ENCODE measurements around the gene MYO9B. TPM values are rescaled to one million over a fixed set of nuclear protein-coding genes. Genes with fewer than 3 reads are reported as not detected.
A peak's percentile ranks its signal among the peaks of the same experiment; 100 is the strongest.

Gene MYO9B
- total RNA-seq, 6 experiments from 2014 or later = 25.4 to 38.7 (median 36.0) TPM

DNA sequence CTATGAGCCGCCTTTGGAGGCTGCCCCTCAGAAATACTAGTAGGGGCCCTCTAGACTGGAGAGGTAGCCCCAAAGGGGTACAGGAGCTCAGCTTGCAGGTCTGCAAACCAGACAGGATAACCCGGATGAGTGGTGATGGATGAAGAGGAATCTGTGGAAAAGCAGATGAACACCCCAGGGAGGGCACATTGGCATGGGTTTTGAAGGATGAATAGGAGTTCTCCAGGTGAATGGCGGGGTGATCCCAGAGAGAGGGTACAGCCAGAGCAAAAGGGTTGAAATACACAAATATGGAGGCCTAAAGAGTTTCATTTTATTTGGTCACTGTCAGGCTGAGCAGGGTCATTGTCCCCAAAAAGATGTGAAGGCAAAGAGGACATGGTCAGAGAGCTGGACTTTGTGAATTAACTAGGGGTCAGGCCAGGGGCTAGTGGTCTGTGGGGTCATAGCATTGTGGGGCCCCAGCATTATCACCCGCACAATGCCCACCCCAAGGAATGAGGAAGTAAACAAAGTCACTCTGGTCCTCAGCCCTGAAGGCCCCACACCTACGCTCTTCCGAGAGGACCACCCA lies 165.3 kb downstream of the MYO9B start:
- TF ChIP-seq, protein P1, sequence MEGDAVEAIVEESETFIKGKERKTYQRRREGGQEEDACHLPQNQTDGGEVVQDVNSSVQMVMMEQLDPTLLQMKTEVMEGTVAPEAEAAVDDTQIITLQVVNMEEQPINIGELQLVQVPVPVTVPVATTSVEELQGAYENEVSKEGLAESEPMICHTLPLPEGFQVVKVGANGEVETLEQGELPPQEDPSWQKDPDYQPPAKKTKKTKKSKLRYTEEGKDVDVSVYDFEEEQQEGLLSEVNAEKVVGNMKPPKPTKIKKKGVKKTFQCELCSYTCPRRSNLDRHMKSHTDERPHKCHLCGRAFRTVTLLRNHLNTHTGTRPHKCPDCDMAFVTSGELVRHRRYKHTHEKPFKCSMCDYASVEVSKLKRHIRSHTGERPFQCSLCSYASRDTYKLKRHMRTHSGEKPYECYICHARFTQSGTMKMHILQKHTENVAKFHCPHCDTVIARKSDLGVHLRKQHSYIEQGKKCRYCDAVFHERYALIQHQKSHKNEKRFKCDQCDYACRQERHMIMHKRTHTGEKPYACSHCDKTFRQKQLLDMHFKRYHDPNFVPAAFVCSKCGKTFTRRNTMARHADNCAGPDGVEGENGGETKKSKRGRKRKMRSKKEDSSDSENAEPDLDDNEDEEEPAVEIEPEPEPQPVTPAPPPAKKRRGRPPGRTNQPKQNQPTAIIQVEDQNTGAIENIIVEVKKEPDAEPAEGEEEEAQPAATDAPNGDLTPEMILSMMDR (IDR thresholded peaks at IDR 0.05) = no peak
- no peak for TF ChIP-seq POLR2A (IDR thresholded peaks at IDR 0.05)
- peak overlapping the region in 1 of 3 donors; percentile 81 for H3K27ac ChIP-seq
- no peak for ATAC-seq
- no peaks in the 10 kb centered on the region for H3K27me3 ChIP-seq
- WGBS (ENCODE audit: insufficient coverage, low coverage, low lambda C conversion rate, missing lambda C conversion rate) = 40% methylated on average over 2 of the region's 6 CpGs
- H3K4me3 ChIP-seq = peak overlapping the region in 2 of 3 donors; percentile 31 to 96
- peaks cover 0 to 62% (median 22%) of the 10 kb centered on the region in 4 donors for H3K4me1 ChIP-seq
- H3K36me3 ChIP-seq = peaks cover 0 to 8% (median 2%) of the 10 kb centered on the region in 4 donors
- H3K9me3 ChIP-seq = no peaks in the 10 kb centered on the region
- no peak for DNase-seq
- intact Hi-C loops (cut with DNase I) = no loop called here

DNA sequence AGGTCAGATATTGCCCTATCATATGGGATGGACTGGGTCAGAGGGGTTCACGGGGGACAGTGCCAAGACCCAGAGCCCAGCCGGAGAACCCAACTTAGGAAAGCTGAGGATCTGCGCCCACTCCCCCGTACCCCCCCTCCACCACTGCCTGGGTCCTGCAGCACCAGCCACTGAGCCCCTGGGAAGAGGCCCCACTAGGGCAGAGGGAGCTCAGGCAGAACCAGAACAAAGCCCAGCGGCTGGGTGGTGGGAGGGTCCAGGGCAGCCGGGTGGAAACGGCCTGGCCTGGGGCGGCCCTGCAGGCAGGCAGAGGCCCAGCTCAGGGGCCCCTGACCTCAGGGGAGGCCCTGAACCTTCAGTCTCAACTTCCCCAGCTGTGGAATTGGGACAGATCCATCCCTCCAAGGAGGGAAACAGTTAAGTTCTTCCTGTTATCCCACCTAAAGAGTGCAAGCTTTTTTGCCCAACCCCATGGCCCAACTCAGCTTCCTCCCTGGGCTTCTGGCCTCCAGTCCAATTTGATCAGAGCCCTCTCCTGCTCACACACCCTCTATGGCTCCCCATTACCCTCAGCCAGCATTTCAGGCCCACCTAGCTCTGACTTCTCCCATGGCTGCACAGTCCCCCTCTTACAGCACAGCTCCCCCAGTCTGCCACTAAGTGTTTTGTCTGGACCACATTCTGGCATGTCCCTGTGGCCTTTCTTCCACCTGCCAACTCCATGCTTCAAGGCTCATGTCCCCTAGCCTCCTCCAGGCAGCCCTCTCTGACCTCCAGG lies 167.0 kb downstream of the MYO9B start:
- no peak for TF ChIP-seq POLR2A (IDR thresholded peaks at IDR 0.05)
- TF ChIP-seq, protein P1 (IDR thresholded peaks at IDR 0.05) = no peak
- Histone ChIP-seq H3K9me3 (no peaks in the 10 kb centered on the region), H3K27me3 (no peaks in the 10 kb centered on the region), H3K4me3 (peak overlapping the region; percentile 83 to 97 (median 96)), H3K27ac (peak overlapping the region in 2 of 3 donors; percentile 37 to 81), H3K36me3 (peaks cover 0 to 7% (median 2%) of the 10 kb centered on the region in 4 donors), H3K4me1 (peaks cover 0 to 61% (median 27%) of the 10 kb centered on the region in 4 donors)
- ATAC-seq (no peak), DNase-seq (no peak)
- intact Hi-C loops (cut with DNase I) = no loop called here
- WGBS (ENCODE audit: insufficient coverage, low coverage, low lambda C conversion rate, missing lambda C conversion rate) = 40% methylated on average over 2 of the region's 8 CpGs

DNA sequence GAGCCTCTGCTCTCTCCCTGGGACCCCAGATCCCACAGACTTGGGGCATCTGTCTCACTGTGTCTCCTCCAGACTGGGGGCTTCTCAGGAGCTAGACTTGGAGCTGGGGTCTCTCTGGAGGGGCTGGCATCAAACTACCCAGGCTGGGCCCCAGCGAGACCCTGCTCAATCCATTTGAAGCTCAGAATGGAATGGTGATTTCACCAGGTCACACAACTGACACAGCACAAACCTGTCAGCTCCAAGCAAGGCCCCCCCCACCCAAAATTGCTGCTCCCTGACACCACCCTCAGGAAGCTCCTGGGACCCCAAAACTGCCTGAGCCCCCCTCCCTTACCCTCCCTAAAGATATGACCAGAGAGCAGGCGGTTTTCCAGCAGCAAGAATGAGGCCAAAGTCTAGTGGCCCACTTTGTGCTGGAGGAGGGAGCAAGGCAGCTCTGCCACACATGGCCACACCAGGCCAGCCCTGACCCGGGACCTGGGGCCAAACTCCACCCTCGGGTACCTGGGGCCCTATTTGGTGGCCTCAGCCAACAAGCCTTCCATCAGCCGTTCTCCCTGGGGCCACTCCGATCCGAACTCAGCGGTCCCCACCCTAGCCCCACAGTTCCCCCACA lies 167.7 kb downstream of the MYO9B start:
- Histone ChIP-seq H3K4me1 (peaks cover 0 to 61% (median 26%) of the 10 kb centered on the region in 4 donors), H3K27me3 (no peaks in the 10 kb centered on the region), H3K9me3 (no peaks in the 10 kb centered on the region), H3K4me3 (peak overlapping the region; percentile 83 to 97 (median 96)), H3K27ac (peak overlapping the region; percentile 37 to 83 (median 81)), H3K36me3 (peaks cover 0 to 1% (median 0%) of the 10 kb centered on the region in 4 donors)
- intact Hi-C loops (cut with DNase I) = no loop called here
- TF ChIP-seq, protein P1 (IDR thresholded peaks at IDR 0.05) = no peak
- TF ChIP-seq POLR2A (IDR thresholded peaks at IDR 0.05) = no peak
- DNase-seq (peak; percentile 84 to 96 (median 94)), ATAC-seq (peak; percentile 56 to 73 (median 60))
- no CpG with 5 or more reads among the region's 8 CpGs for WGBS (ENCODE audit: insufficient coverage, low coverage, low lambda C conversion rate, missing lambda C conversion rate)

DNA sequence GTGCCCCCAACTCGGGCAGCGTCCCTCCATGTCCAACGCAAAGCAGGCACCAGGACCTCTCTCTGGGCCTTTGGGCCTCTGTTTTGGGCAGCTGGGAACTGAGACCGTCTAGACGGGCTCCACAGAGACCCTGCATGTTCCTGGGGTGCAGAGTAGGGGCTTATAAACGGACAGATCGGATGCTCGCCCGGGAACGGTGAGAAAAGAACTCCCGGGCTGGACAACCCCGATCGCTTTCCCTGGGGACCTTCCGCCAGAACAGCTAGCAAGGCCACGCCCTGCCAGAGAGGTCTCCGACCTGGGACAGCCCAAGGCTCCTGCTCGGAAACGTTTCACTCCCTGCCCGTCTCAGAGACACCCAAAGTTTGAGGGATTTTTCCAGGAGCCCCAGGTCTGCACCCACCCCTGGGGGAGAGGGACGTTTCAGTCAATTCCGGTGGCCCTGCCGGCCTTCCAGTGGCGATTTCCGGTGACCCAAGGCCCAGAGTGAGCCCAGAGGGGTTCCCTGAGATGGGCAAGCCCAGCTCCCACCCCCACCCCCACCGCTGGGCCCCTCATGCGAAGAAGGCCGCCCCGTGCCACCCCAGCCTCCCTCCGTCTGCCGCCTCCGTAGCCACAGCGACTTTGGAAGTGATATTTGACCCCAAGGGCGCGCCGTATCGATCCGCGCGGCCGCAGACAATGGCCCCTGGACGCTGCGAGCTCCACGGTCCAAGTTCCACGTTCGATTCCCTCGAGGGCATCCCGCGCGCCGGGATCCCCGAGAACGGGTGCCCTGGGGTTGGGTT lies 168.4 kb downstream of the MYO9B start:
- 3% methylated on average over 24 of the region's 52 CpGs for WGBS (ENCODE audit: insufficient coverage, low coverage, low lambda C conversion rate, missing lambda C conversion rate)

More for the DNA sequence above, 168.4 kb downstream of the MYO9B start:
- Histone ChIP-seq H3K4me1 (peaks cover 0 to 57% (median 25%) of the 10 kb centered on the region in 4 donors), H3K27ac (peak overlapping the region; percentile 37 to 83 (median 81)), H3K4me3 (peak overlapping the region; percentile 83 to 97 (median 96)), H3K36me3 (no peaks in the 10 kb centered on the region), H3K27me3 (no peaks in the 10 kb centered on the region), H3K9me3 (no peaks in the 10 kb centered on the region)
- DNase-seq (peak; percentile 70 to 87 (median 85)), ATAC-seq (peak; percentile 28 to 54 (median 38))
- intact Hi-C loops (cut with DNase I) = no loop called here
- TF ChIP-seq POLR2A (IDR thresholded peaks at IDR 0.05) = no peak
- TF ChIP-seq, protein P1 (IDR thresholded peaks at IDR 0.05) = no peak

All from right lobe of liver (tissue), 6 donors.